Melanocyte of skin (primary cell): ENCODE measurements around the gene PIR. TPM values are rescaled to one million over a fixed set of nuclear protein-coding genes. Genes with fewer than 3 reads are reported as not detected.

Experiments used
- total RNA-seq, 2 donors: library from RNA; depleted of rRNA; stranded (reverse); fragments of >200 nt; gene quantifications; 2 replicates each; pipeline ENCODE4 v1.2.3, GENCODE V29; 2012

PIR gene
- total RNA-seq, result 100 to 1,000 TPM; 166 to 193 TPM

DNA sequence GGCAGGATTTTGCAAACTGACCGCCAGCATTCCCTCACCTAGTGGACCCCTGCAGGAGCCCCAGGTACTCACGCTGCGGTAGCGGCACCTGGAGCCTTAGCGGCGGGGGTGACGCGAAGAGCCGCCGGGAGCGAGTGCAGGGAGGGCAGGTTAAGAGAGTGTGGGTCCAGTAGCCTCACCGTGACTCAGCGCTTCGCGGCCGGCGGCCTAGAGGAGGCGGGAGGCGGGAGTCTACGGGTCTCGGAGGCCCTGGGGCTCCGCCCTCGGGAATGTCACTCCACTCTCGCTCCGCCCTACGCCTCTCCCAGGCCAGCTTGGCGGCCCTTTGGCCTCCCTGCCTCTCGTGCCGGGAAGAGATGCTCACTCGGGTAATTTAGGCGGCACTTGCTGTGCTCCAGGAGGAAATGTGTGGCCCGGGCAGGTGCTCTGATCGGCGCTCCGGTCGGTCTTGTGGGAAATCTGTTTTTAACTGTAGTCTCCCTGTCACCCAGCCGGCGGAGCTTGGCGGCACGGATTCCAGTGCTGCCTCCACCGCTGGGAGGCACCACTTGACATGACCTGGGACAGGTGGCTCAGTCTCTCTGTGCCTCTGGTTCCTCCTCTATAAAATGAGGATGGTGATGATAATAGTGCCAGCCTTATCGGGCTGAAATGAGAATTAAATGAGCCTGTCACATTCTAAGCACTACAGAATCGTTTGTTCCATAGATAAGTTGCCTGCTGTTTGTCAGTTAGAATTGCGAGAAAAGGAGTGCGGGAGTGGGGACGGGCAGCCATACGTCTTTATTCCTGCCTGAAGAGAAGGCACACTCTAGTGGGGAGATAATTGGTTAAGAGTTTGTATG, at the start of gene PIR:
Gene PIR (minus strand): TSS at position 216 of the 845 bp plus-strand sequence. CDS start 2,076 bp downstream, outside the sequence.

DNA sequence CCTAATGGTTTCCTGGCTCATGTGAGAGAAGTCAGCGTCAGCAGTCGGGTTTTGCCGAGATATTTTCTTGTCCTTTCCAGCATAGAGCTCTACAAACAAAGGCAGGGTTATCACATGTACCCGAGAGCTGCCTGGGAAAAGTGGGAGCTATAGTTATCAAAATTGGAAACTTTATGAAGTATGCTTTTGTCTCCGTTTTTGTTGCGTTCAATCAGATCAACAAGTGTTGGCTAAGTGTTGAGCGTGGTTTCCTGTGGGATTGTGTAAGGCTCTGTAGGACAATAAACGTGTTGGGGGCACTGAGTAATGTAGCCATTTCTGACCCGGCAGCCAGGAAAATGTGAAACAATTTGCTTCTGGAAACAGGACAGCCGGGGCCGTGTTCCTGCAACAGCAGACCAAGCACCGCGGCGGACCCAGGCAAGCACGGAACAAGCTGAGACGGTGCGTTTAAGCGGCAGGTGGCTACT, 7.4 kb upstream of the PIR start, which contains the start of gene BMX:
Gene BMX (plus strand): TSS at position 311 of the 470 bp plus-strand sequence. CDS start 7,547 bp downstream, outside the sequence.

GRCh38 chrX:15384304-15384703, 108.8 kb downstream of the PIR start, which contains the start of gene VEGFD:
Gene VEGFD (minus strand): TSS chrX:15384413. CDS start chrX:15383946, 467 bp downstream.

DNA sequence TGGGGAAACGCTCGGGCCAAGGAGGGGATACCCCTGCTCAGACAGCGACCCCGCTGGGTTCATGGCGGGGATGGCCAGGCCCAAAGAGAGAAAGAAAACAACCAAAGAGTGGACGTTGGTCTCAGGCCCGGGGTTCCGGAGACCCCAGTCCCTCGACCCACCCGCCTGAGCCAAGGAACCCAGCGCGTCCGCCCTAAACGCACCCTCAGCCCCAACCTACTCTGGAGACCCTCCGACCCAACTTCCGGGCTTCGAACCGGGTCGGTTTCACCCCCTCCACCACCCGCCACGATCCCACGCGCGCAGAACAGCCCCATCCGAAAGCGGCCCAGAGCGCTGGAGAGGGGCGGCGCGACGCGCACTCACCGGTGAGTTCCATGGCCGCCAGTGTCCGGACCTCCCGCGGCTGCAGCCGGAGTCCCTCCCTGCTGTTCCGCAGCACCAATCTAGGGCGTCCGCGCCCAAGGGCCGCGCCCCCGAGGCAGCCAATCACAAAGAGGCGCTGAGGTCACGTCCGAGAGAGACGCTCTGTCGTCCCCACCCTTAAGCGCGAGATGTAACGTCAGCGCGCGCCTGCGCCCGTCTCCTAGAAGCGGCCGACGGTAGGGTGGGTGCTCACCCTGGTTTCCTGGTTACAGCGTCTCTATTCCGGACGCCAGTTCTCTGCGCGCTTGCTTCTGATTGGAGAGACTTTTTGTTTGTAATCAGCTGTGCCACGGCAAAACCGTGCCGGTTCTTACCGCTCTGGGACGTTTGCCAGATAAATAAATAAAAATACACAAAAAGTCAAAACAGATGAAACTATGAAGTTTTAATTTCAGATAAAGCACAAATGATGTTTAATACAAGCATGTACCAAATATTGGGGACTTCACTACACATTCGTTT, 157.8 kb downstream of the PIR start, which contains the start of gene PIGA:
Gene PIGA (minus strand): TSS at position 389 of the 888 bp plus-strand sequence. CDS start 3,593 bp downstream, outside the sequence.

Other genes with a start within 250 kb of the PIR start
- gene ASB9, start 223.2 kb downstream of the PIR start, total RNA-seq, result 10 to 100 TPM; 17.2 to 24.3 TPM
- under 1 TPM; under 0.01 to 0.33 TPM for gene ASB11, start 177.7 kb downstream of the PIR start, total RNA-seq
- 10 to 100 TPM in 1 of 2 donors, 1 to 10 TPM in 1; 9.3 to 14.0 TPM for gene PIGA, start 157.8 kb downstream of the PIR start, total RNA-seq
- under 1 TPM; 0.34 to 1.00 TPM for gene VEGFD, start 108.9 kb downstream of the PIR start, total RNA-seq
- gene BMX, start 7.5 kb upstream of the PIR start, total RNA-seq, result under 1 TPM in 1 of 2 donors, not detected in 1; 0.34 TPM
- gene ACE2, start 107.6 kb upstream of the PIR start, total RNA-seq, result not detected
- gene CLTRN, start 171.5 kb upstream of the PIR start, total RNA-seq, result under 1 TPM in 1 of 2 donors, not detected in 1; 0.34 TPM
- gene CA5B, start 244.9 kb upstream of the PIR start, total RNA-seq, result 10 to 100 TPM in 1 of 2 donors, 1 to 10 TPM in 1; 7.3 to 10.7 TPM